ENCODE data around the gene RDH5. TPM values are rescaled to one million over a fixed set of nuclear protein-coding genes. Genes with fewer than 3 reads are reported as not detected.

RDH5 gene
- total and polyA plus RNA-seq, 2 of the 13 experiments (the other 11 are each of a cell fraction or from before 2014, with no cell fraction given) = 2.6 to 5.7 TPM

- no peak for TF ChIP-seq CEBPB (IDR thresholded peaks at IDR 0.05; ENCODE audit: borderline replicate concordance, low read depth, low read length)
- peak; percentile 44 for TF ChIP-seq STAG1 (CRISPR knock-in tag; IDR thresholded peaks at IDR 0.05)
- peak; percentile 52; the same call in 1 of the 2 replicates for TF ChIP-seq ZNF275 (CRISPR knock-in tag; IDR thresholded peaks at IDR 0.05; ENCODE audit: borderline replicate concordance)
- TF ChIP-seq GTF2F1 (IDR thresholded peaks at IDR 0.05; ENCODE audit: low read length) = no peak
- peak; percentile 96 for TF ChIP-seq HNF4A (CRISPR knock-in tag; IDR thresholded peaks at IDR 0.05)
- no peak for TF ChIP-seq ZNF75D (CRISPR knock-in tag; IDR thresholded peaks at IDR 0.05; ENCODE audit: borderline replicate concordance)
- TF ChIP-seq MIER2 (CRISPR knock-in tag; IDR thresholded peaks at IDR 0.05) = no peak
- no peak for TF ChIP-seq RFX3 (CRISPR knock-in tag; IDR thresholded peaks at IDR 0.05)
- TF ChIP-seq ZNF615 (CRISPR knock-in tag; IDR thresholded peaks at IDR 0.05; ENCODE audit: borderline replicate concordance) = no peak
- peak; percentile 71 for TF ChIP-seq BCL3 (CRISPR knock-in tag; IDR thresholded peaks at IDR 0.05)
- TF ChIP-seq PRMT3 (CRISPR knock-in tag; IDR thresholded peaks at IDR 0.05; ENCODE audit: borderline replicate concordance, low read depth) = no peak
- TF ChIP-seq NR0B2 (CRISPR knock-in tag; IDR thresholded peaks at IDR 0.05) = no peak
- no peak for TF ChIP-seq LBX2 (CRISPR knock-in tag; IDR thresholded peaks at IDR 0.05; ENCODE audit: borderline replicate concordance)
- TF ChIP-seq FOXM1 (CRISPR knock-in tag; IDR thresholded peaks at IDR 0.05) = no peak
- TF ChIP-seq ZSCAN21 (CRISPR knock-in tag; IDR thresholded peaks at IDR 0.05; ENCODE audit: borderline replicate concordance) = peak; percentile 71
- TF ChIP-seq ZFP90 (CRISPR knock-in tag; IDR thresholded peaks at IDR 0.05; ENCODE audit: borderline replicate concordance) = peak; percentile 58
- TF ChIP-seq ZNF670 (CRISPR knock-in tag; IDR thresholded peaks at IDR 0.05; ENCODE audit: borderline replicate concordance) = no peak
- no peak for TF ChIP-seq MEIS1 (CRISPR knock-in tag; IDR thresholded peaks at IDR 0.05; ENCODE audit: borderline replicate concordance)
- TF ChIP-seq KMT2A (CRISPR knock-in tag; IDR thresholded peaks at IDR 0.05) = peak; percentile 33; the same call in 1 of the 2 replicates
- TF ChIP-seq PHF20 (CRISPR knock-in tag; IDR thresholded peaks at IDR 0.05) = peak; percentile 69; the same call in 1 of the 2 replicates
- no peak for TF ChIP-seq SUZ12 (IDR thresholded peaks at IDR 0.05; ENCODE audit: low read depth, low read length)
- TF ChIP-seq NR2F6 (IDR thresholded peaks at IDR 0.05) = no peak
- TF ChIP-seq NR2F6 (CRISPR knock-in tag; IDR thresholded peaks at IDR 0.05) = no peak; the same call in none of the 2 replicates
- TF ChIP-seq KLF13 (CRISPR knock-in tag; IDR thresholded peaks at IDR 0.05) = no peak
- 0 out of 2 replicates have a peak, but pooled peaks have one; percentile 62 for TF ChIP-seq ZNF619 (CRISPR knock-in tag; IDR thresholded peaks at IDR 0.05)
Measured at GRCh38 chr12:55681142-55682077, 38.8 kb upstream of the RDH5 start (continued).
